Esophagus squamous epithelium (tissue), 5 donors: ENCODE measurements around the gene KLHL7. TPM values are rescaled to one million over a fixed set of nuclear protein-coding genes. Genes with fewer than 3 reads are reported as not detected.
A peak's percentile ranks its signal among the peaks of the same experiment; 100 is the strongest.

Experiments
- DNase-seq: peaks from one replicate; lab custom pipeline; 2025; lab: John Stamatoyannopoulos, UW
- H3K27ac ChIP-seq, 4 donors: fragments of 200-600 bp; sonication (generic); one replicate each; pipeline ENCODE4 v1.5.1; 2016 to 2019; ENCODE audit warnings: mild to moderate bottlenecking in 1 of 4
- H3K27me3 ChIP-seq, 4 donors: fragments of 200-600 bp; sonication (generic); 1 replicate in 3 of 4; 2 replicates in 1 of 4; pipeline versions ENCODE4 v1.5.1 to v1.6.0; 2017 to 2021; ENCODE audit warnings: antibody characterized with exemption in 1 of 4
- H3K36me3 ChIP-seq, 3 donors: fragments of 200-600 bp; sonication (generic); one replicate each; pipeline ENCODE4 v1.5.1; 2016 to 2019
- H3K4me1 ChIP-seq, 3 donors: fragments of 200-600 bp; sonication (generic); one replicate each; pipeline ENCODE4 v1.5.1; 2017 to 2019
- H3K4me3 ChIP-seq, 4 donors: fragments of 200-600 bp; sonication (generic); 1 replicate in 3 of 4; 2 replicates in 1 of 4; pipeline ENCODE4 v1.5.1; 2016 to 2019; ENCODE audit warnings: mild to moderate bottlenecking in 2 of 4, moderate library complexity in 1 of 4
- H3K9me3 ChIP-seq, 3 donors: fragments of 200-600 bp; sonication (generic); one replicate each; pipeline ENCODE4 v1.5.1; 2016 to 2019
- POLR2A ChIP-seq, 4 donors: fragments of 450-650 bp; IDR thresholded peaks; one replicate each; pipeline ENCODE4 v1.6.1; 2017; ENCODE audit warnings: antibody characterized with exemption in 4 of 4, mild to moderate bottlenecking in 4 of 4, moderate library complexity in 3 of 4
- WGBS, 2 donors: methylation state at CpG; one replicate each; pipeline ENCODE4 v1.1.5; 2018; 5-methylcytosine and 5-hydroxymethylcytosine counted together
- intact Hi-C: fragments of 100-400 bp; cut with DNase I; formaldehyde crosslinking; loops from one replicate; pipeline ENCODE4 v1.15.0; 2022
- total RNA-seq, 4 donors: library from RNA; depleted of rRNA; stranded (reverse); fragments of >200 nt; gene quantifications; one replicate each; pipeline ENCODE4 v1.1.0, GENCODE V29; 2016
- TF ChIP-seq, protein P1 (sequence below), 6 experiments: fragments of 450-650 bp in 4 of 6; fragments of 200-600 bp in 2 of 6; sonication (generic) in 2 of 6; IDR thresholded peaks; one replicate each; pipeline ENCODE4 v1.5.1; 2016 to 2019; ENCODE audit warnings: antibody characterized with exemption in 6 of 6, mild to moderate bottlenecking in 4 of 6, moderate library complexity in 4 of 6
- donor health status: DM: yes; HTN: yes; CAD: no.

Gene KLHL7, protein sequence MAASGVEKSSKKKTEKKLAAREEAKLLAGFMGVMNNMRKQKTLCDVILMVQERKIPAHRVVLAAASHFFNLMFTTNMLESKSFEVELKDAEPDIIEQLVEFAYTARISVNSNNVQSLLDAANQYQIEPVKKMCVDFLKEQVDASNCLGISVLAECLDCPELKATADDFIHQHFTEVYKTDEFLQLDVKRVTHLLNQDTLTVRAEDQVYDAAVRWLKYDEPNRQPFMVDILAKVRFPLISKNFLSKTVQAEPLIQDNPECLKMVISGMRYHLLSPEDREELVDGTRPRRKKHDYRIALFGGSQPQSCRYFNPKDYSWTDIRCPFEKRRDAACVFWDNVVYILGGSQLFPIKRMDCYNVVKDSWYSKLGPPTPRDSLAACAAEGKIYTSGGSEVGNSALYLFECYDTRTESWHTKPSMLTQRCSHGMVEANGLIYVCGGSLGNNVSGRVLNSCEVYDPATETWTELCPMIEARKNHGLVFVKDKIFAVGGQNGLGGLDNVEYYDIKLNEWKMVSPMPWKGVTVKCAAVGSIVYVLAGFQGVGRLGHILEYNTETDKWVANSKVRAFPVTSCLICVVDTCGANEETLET
- 10 to 100 TPM; 16.3 to 26.9 (median 20.5) TPM for total RNA-seq

DNA sequence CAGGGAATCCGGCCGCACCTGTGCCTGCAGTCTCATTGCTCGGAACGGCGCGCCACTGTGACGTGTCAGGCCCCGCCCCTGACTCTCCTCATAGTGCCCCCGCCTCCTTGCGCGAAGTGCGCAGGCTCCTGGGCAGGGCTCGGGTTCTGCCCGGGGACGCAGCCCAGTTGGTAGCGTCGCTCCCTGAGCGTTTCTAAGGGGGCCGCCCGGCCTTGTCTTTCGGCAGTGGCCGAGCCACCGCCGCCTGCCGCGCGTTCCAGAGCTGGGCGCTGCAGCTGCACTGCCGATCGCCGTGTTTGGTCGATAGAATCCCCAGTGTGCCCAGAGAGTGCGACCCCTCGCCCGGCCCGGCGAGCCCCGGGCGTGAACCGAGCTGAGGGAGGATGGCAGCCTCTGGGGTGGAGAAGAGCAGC, at the start of gene KLHL7:
Gene KLHL7, plus strand, starts transcription at position 142 of the 413 bp plus-strand sequence. Its CDS starts 242 bp downstream, at position 384.
- intact Hi-C loops: no loop called here
- no peaks in the 10 kb centered on the region for H3K9me3 ChIP-seq
- peak within 1 kb of the TSS; percentile 76 to 99 (median 87) for H3K4me3 ChIP-seq
- peak; percentile 65 for DNase-seq
- TF ChIP-seq POLR2A (IDR thresholded peaks at IDR 0.05): peak in 3 of 4 donors; percentile 75 to 97 (median 94)
- TF ChIP-seq, protein P1, sequence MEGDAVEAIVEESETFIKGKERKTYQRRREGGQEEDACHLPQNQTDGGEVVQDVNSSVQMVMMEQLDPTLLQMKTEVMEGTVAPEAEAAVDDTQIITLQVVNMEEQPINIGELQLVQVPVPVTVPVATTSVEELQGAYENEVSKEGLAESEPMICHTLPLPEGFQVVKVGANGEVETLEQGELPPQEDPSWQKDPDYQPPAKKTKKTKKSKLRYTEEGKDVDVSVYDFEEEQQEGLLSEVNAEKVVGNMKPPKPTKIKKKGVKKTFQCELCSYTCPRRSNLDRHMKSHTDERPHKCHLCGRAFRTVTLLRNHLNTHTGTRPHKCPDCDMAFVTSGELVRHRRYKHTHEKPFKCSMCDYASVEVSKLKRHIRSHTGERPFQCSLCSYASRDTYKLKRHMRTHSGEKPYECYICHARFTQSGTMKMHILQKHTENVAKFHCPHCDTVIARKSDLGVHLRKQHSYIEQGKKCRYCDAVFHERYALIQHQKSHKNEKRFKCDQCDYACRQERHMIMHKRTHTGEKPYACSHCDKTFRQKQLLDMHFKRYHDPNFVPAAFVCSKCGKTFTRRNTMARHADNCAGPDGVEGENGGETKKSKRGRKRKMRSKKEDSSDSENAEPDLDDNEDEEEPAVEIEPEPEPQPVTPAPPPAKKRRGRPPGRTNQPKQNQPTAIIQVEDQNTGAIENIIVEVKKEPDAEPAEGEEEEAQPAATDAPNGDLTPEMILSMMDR (IDR thresholded peaks at IDR 0.05): peak in 1 of 6 experiments; percentile 1
- WGBS, 2 donors: 0% methylated on average over 8 to 21 of the region's 40 CpGs
- no peaks in the 10 kb centered on the region for H3K27me3 ChIP-seq
- peak within 1 kb of the TSS; percentile 93 to 98 (median 96) for H3K27ac ChIP-seq
- H3K36me3 ChIP-seq: no peaks in the 10 kb centered on the region
- H3K4me1 ChIP-seq: peaks cover 11 to 45% (median 20%) of the 10 kb centered on the region in 3 donors

GRCh38 chr7:23058408-23059096, 47.0 kb upstream of the KLHL7 start:
- Histone ChIP-seq H3K27ac (no peak overlapping the region), H3K4me3 (no peak overlapping the region), H3K4me1 (peaks cover 0 to 8% (median 0%) of the 10 kb centered on the region in 3 donors), H3K36me3 (no peaks in the 10 kb centered on the region), H3K9me3 (no peaks in the 10 kb centered on the region), H3K27me3 (no peaks in the 10 kb centered on the region)
- 51 to 55% methylated on average over 6 of the region's 6 CpGs for WGBS, 2 donors
- DNase-seq: no peak
- TF ChIP-seq POLR2A (IDR thresholded peaks at IDR 0.05): no peak
- TF ChIP-seq, protein P1 (IDR thresholded peaks at IDR 0.05): no peak
- intact Hi-C loops: no loop called here

GRCh38 chr7:23061327-23061726, 44.3 kb upstream of the KLHL7 start:
- DNase-seq: no peak
- TF ChIP-seq POLR2A (IDR thresholded peaks at IDR 0.05): no peak
- TF ChIP-seq, protein P1 (IDR thresholded peaks at IDR 0.05): no peak
- Histone ChIP-seq H3K9me3 (no peaks in the 10 kb centered on the region), H3K4me1 (peaks cover 0 to 8% (median 0%) of the 10 kb centered on the region in 3 donors), H3K36me3 (no peaks in the 10 kb centered on the region), H3K27ac (no peak overlapping the region), H3K4me3 (no peak overlapping the region), H3K27me3 (no peaks in the 10 kb centered on the region)
- intact Hi-C loops: loop anchor here (10.0 kb wide), 1 partner anchor 337 kb away; the partner anchor contains the start of gene IL6
- WGBS, 2 donors: 92 to 95% methylated on average over 5 to 6 of the region's 6 CpGs

DNA sequence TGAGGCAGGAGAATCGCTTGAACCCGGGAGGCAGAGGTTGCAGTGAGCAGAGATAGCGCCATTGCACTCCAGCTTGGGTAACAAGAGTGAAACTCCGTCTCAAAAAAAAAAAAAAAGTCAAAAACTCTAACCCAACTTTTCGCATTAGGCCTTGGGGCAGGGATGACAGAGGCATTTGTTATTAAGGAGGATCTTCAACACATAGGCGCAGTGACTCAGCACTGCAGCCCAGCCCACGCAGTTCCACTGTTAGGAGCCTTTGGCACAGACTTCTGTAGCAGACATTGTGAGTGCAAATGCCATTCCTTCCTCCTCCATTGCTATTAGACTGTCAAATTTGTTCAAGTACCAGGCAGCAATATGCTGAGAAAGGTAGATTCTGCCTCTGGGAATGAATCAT, 43.1 kb upstream of the KLHL7 start:
- intact Hi-C loops: loop anchor here (10.0 kb wide), 1 partner anchor 338 kb away; the partner anchor contains the start of gene IL6
- no peak for DNase-seq
- Histone ChIP-seq H3K27ac (no peak overlapping the region), H3K4me1 (peaks cover 0 to 8% (median 0%) of the 10 kb centered on the region in 3 donors), H3K36me3 (no peaks in the 10 kb centered on the region), H3K9me3 (no peaks in the 10 kb centered on the region), H3K27me3 (no peaks in the 10 kb centered on the region), H3K4me3 (no peak overlapping the region)
- WGBS, 2 donors: 66 to 69% methylated on average over 5 to 7 of the region's 7 CpGs
- no peak for TF ChIP-seq POLR2A (IDR thresholded peaks at IDR 0.05)
- TF ChIP-seq, protein P1 (IDR thresholded peaks at IDR 0.05): no peak
